HCT116 (cell line): ENCODE results near the gene ACTN3. TPM values are rescaled to one million over a fixed set of nuclear protein-coding genes. Genes with fewer than 3 reads are reported as not detected.

ENCODE experiments used
- ATAC-seq: fragments of 200-7000 bp; cut with Tn5 transposase; 2 replicates; pipeline ENCODE4 v1.9.1; 2020; ENCODE audit warnings: mild to moderate bottlenecking, moderate library complexity
- BruUV-seq: library from RNA; stranded (reverse); fragments of 400-500 nt; replicated peaks from 2 replicates; lab custom pipeline; 2021; lab: Mats Ljungman, UMichigan
- CTCF ChIA-PET: fragments of 300-600 bp; sonication (Branson Sonifier 250); formaldehyde crosslinking; loops from one replicate; lab custom pipeline; 2021; ENCODE audit warnings: antibody characterized with exemption; lab: Charles Lee
- POLR2A ChIA-PET: fragments of 300-600, 350-600 bp; sonication (Branson Sonifier 250); formaldehyde crosslinking; loops from one replicate; lab custom pipeline; 2021; ENCODE audit warnings: antibody characterized with exemption; lab: Charles Lee
- RAD21 ChIA-PET, 2 experiments: fragments of 300-600 bp; sonication (Branson Sonifier 250); formaldehyde crosslinking; loops; one replicate each; lab custom pipeline; 2023; ENCODE audit warnings: low total read pairs in 2 of 2; ENCODE audit not compliant: uncharacterized antibody in 2 of 2, unreplicated experiment in 2 of 2, low non-redundant PET in 1 of 2; lab: Charles Lee
- DNase-seq: peaks from one replicate; pipeline ENCODE4 v3.0.0-alpha.2; 2010; ENCODE audit warnings: low read depth, low spot score
- H2AFZ ChIP-seq: fragments of 200-600 bp; shearing (Covaris generic), sonication (generic); 2 replicates; pipeline ENCODE4 v1.6.1; 2017; ENCODE audit warnings: low read depth, mixed run types, mixed read lengths, antibody characterized with exemption, low read length; ENCODE audit not compliant: poor library complexity, severe bottlenecking
- H3K27ac ChIP-seq: 2 replicates; pipeline ENCODE4 v1.5.1; 2012; ENCODE audit warnings: low read depth, low read length
- H3K27me3 ChIP-seq: fragments of 200-600 bp; sonication (generic); 2 replicates; pipeline ENCODE4 v1.6.1; 2016; ENCODE audit warnings: mixed run types, low read length, mixed read lengths; ENCODE audit not compliant: insufficient read depth
- H3K36me3 ChIP-seq, 2 experiments: fragments of 200-500 bp in 1 of 2; fragments of 200-600 bp in 1 of 2; sonication (Bioruptor generic) in 1 of 2; sonication (generic) in 1 of 2; 2 replicates each; pipeline versions ENCODE4 v1.5.1 to v1.6.1; 2014 to 2016; ENCODE audit warnings: low read length in 2 of 2, inconsistent platforms in 1 of 2, mixed read lengths in 1 of 2, mixed run types in 1 of 2; ENCODE audit not compliant: insufficient read depth in 2 of 2, control insufficient read depth in 1 of 2
- H3K4me1 ChIP-seq, 2 experiments: fragments of 200-600 bp in 1 of 2; sonication (generic) in 1 of 2; 2 replicates each; pipeline versions ENCODE4 v1.5.1 to v1.6.1; 2012 to 2017; ENCODE audit warnings: low read length in 2 of 2, inconsistent platforms in 1 of 2, mild to moderate bottlenecking in 1 of 2, mixed read lengths in 1 of 2, mixed run types in 1 of 2, moderate library complexity in 1 of 2; ENCODE audit not compliant: insufficient read depth in 2 of 2, control insufficient read depth in 1 of 2
- H3K4me2 ChIP-seq: fragments of 200-600 bp; sonication (generic); 2 replicates; pipeline ENCODE4 v1.6.1; 2017; ENCODE audit warnings: mixed run types, low read length, mixed read lengths
- H3K4me3 ChIP-seq, 2 experiments: fragments of 200-600 bp in 1 of 2; sonication (generic) in 1 of 2; replicated peaks in 1 of 2; 2 replicates each; pipeline ENCODE4 v1.5.1; 2011 to 2016; ENCODE audit warnings: low read length in 2 of 2, control low read depth in 1 of 2, low read depth in 1 of 2, mild to moderate bottlenecking in 1 of 2, mixed read lengths in 1 of 2, mixed run types in 1 of 2
- H3K79me2 ChIP-seq: fragments of 200-600 bp; sonication (generic); 2 replicates; pipeline ENCODE4 v1.6.1; 2017; ENCODE audit warnings: mild to moderate bottlenecking, mixed run types, low read length, moderate library complexity, mixed read lengths; ENCODE audit not compliant: insufficient read depth
- H3K9ac ChIP-seq: fragments of 200-600 bp; sonication (generic); 2 replicates; pipeline ENCODE4 v1.6.1; 2016; ENCODE audit warnings: low read length, mixed read lengths
- H3K9me2 ChIP-seq: fragments of 200-600 bp; sonication (generic), shearing (Covaris generic); 2 replicates; pipeline ENCODE4 v1.6.1; 2017; ENCODE audit warnings: mixed run types, mild to moderate bottlenecking, moderate library complexity; ENCODE audit not compliant: insufficient read depth
- H3K9me3 ChIP-seq, 2 experiments: fragments of 200-500 bp in 1 of 2; fragments of 200-600 bp in 1 of 2; sonication (Bioruptor generic) in 1 of 2; sonication (generic) in 1 of 2; 2 replicates each; pipeline ENCODE4 v1.6.1; 2014 to 2017; ENCODE audit warnings: low read length in 2 of 2, mixed read lengths in 2 of 2, inconsistent platforms in 1 of 2, low read depth in 1 of 2, mild to moderate bottlenecking in 1 of 2, mixed run types in 1 of 2, moderate library complexity in 1 of 2; ENCODE audit not compliant: control insufficient read depth in 1 of 2, insufficient read depth in 1 of 2
- H4K20me1 ChIP-seq: fragments of 200-600 bp; sonication (generic), shearing (Covaris generic); 2 replicates; pipeline ENCODE4 v1.6.1; 2017; ENCODE audit warnings: mixed run types, mild to moderate bottlenecking, moderate library complexity; ENCODE audit not compliant: insufficient read depth
- CBX3 ChIP-seq: IDR thresholded peaks from 2 replicates; pipeline ENCODE4 v1.6.1; 2012; ENCODE audit warnings: low read depth
- CEBPB ChIP-seq: IDR thresholded peaks from 2 replicates; pipeline ENCODE4 v1.6.1; 2012; ENCODE audit warnings: low read depth
- ELF1 ChIP-seq: IDR thresholded peaks from 2 replicates; pipeline ENCODE4 v1.6.1; 2012; ENCODE audit warnings: low read depth, borderline replicate concordance
- EZH2 ChIP-seq: fragments of 200-600 bp; sonication (generic); IDR thresholded peaks from 2 replicates; pipeline ENCODE4 v1.6.1; 2017; ENCODE audit warnings: antibody characterized with exemption, mixed run types
- EZH2phosphoT487 ChIP-seq: fragments of 200-600 bp; IDR thresholded peaks from 2 replicates; pipeline ENCODE4 v1.6.1; 2018; ENCODE audit warnings: antibody characterized with exemption, borderline replicate concordance
- JUND ChIP-seq: IDR thresholded peaks from 2 replicates; pipeline ENCODE4 v1.6.1; 2012
- POLR2A ChIP-seq: IDR thresholded peaks from 2 replicates; pipeline ENCODE4 v1.7.0; 2011; ENCODE audit warnings: borderline replicate concordance; ENCODE audit not compliant: insufficient read depth, insufficient read length; ENCODE audit errors: extremely low read depth
- POLR2AphosphoS5 ChIP-seq: IDR thresholded peaks from 2 replicates; pipeline ENCODE4 v1.6.1; 2011; ENCODE audit warnings: mild to moderate bottlenecking, low read depth, low read length, moderate library complexity
- RAD21 ChIP-seq: IDR thresholded peaks from 2 replicates; pipeline ENCODE4 v1.6.1; 2012; ENCODE audit warnings: low read depth, mild to moderate bottlenecking
- SIN3A ChIP-seq: IDR thresholded peaks from 2 replicates; pipeline ENCODE4 v1.6.1; 2012; ENCODE audit warnings: low read depth
- SP1 ChIP-seq: IDR thresholded peaks from 2 replicates; pipeline ENCODE4 v1.6.1; 2012; ENCODE audit warnings: low read depth
- SRF ChIP-seq: IDR thresholded peaks from 2 replicates; pipeline ENCODE4 v1.6.1; 2012; ENCODE audit warnings: low read depth
- TCF7L2 ChIP-seq: IDR thresholded peaks from 2 replicates; pipeline ENCODE4 v1.7.0; 2011; ENCODE audit warnings: borderline replicate concordance, inconsistent platforms; ENCODE audit not compliant: insufficient read depth, insufficient read length; ENCODE audit errors: extremely low read depth
- ZNF274 ChIP-seq: fragments of 200-500 bp; sonication (Bioruptor generic); IDR thresholded peaks from 2 replicates; pipeline ENCODE4 v1.6.1; 2014; ENCODE audit warnings: mild to moderate bottlenecking, low read depth, low read length, inconsistent platforms
- intact Hi-C: fragments of 100-400 bp; cut with micrococcal nuclease; formaldehyde crosslinking; loops from 2 replicates; pipeline ENCODE4 v1.10.0; 2022
- total RNA-seq: library from RNA; stranded (reverse); gene quantifications from one replicate; pipeline ENCODE4 v1.2.1, GENCODE V29; 2021; ENCODE audit not compliant: unreplicated experiment
- TF ChIP-seq, protein P1 (sequence below): IDR thresholded peaks from 2 replicates; pipeline ENCODE4 v1.6.1; 2011; ENCODE audit warnings: mild to moderate bottlenecking, low read length, moderate library complexity; ENCODE audit not compliant: insufficient replicate concordance; ENCODE audit errors: extremely low read depth
- TF ChIP-seq, protein P2 (sequence below), 3 experiments: fragments of 200-600 bp in 1 of 3; sonication (generic) in 1 of 3; IDR thresholded peaks in 2 of 3; conservative IDR thresholded peaks in 1 of 3; 2 replicates each; pipeline ENCODE4 v1.5.1; 2012 to 2017; ENCODE audit warnings: low read depth in 2 of 3, low read length in 2 of 3, antibody characterized with exemption in 1 of 3, borderline replicate concordance in 1 of 3, control low read depth in 1 of 3, mild to moderate bottlenecking in 1 of 3, mixed read lengths in 1 of 3, mixed run types in 1 of 3, moderate library complexity in 1 of 3; ENCODE audit not compliant: insufficient read depth in 1 of 3
- TF ChIP-seq, protein P3 (sequence below): IDR thresholded peaks from 2 replicates; pipeline ENCODE4 v1.6.1; 2012; ENCODE audit warnings: low read depth

Gene ACTN3
- total RNA-seq, 1 experiment from 2014 or later = not detected

DNA sequence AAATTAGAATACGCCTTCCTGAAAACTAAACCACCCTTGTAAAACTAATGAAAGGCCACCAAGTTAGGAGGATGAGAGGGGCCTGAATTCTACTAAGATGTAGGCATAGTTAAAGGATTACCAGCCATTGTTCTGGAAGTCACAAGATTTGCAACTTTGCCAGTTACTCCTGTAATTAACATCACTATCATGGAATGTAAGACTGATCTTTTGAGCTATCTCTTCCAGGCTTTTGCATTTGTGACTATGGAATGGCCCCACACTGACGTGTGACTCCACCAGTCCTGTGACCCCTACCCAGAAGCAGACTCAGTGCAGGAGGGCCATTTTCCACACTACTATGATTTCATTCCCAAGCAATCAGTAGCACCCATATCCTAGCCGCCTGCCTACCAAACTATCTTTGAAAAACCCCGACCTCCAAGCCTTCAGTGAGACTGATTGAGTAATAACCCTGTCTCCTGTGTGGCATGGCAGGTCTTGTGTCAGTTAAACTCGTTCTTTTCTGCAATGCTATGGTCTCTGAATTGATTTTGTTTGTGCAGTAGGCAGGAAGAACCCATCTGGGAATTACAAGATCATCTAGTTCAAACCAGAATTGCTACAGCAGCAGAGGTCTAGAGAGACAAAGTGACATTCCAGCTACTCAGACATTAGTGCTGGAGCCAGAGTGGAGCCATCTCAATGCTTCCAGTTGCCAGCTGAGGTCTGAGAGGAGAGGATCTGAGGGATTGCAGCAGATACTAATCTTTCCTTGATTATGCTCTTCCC, 23.6 kb downstream of the ACTN3 start:
- BruUV-seq = no TSS peak
- ChIA-PET POLR2A (interaction anchor here (0.7 kb wide), 1 partner anchor 273 kb away, joined by 4 read pairs; no protein-coding TSS in a partner anchor), CTCF (no interaction called here)

More for the DNA sequence above, 23.6 kb downstream of the ACTN3 start:
- Histone ChIP-seq H3K79me2 (no peaks in the 10 kb centered on the region), H3K9me3 (no peaks in the 10 kb centered on the region), H3K4me1 (no peaks in the 10 kb centered on the region), H3K27ac (no peak overlapping the region), H3K4me2 (no peak overlapping the region), H4K20me1 (no peaks in the 10 kb centered on the region), H3K4me3 (no peak overlapping the region), H2AFZ (no peak overlapping the region), H3K36me3 (no peaks in the 10 kb centered on the region), H3K27me3 (peaks cover 3% of the 10 kb centered on the region; the same call in 1 of the 2 replicates), H3K9me2 (no peaks in the 10 kb centered on the region), H3K9ac (no peak overlapping the region)
- intact Hi-C loops = no loop called here
- RAD21 ChIA-PET = no interaction called here
- no peak for TF ChIP-seq SIN3A
- no peak for TF ChIP-seq ZNF274
- TF ChIP-seq, protein P1, sequence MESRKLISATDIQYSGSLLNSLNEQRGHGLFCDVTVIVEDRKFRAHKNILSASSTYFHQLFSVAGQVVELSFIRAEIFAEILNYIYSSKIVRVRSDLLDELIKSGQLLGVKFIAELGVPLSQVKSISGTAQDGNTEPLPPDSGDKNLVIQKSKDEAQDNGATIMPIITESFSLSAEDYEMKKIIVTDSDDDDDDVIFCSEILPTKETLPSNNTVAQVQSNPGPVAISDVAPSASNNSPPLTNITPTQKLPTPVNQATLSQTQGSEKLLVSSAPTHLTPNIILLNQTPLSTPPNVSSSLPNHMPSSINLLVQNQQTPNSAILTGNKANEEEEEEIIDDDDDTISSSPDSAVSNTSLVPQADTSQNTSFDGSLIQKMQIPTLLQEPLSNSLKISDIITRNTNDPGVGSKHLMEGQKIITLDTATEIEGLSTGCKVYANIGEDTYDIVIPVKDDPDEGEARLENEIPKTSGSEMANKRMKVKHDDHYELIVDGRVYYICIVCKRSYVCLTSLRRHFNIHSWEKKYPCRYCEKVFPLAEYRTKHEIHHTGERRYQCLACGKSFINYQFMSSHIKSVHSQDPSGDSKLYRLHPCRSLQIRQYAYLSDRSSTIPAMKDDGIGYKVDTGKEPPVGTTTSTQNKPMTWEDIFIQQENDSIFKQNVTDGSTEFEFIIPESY = no peak
- TF ChIP-seq RAD21 = no peak
- no peak for TF ChIP-seq ELF1
- no peak for TF ChIP-seq POLR2AphosphoS5
- TF ChIP-seq SP1 = no peak
- TF ChIP-seq SRF = no peak
- TF ChIP-seq, protein P2, sequence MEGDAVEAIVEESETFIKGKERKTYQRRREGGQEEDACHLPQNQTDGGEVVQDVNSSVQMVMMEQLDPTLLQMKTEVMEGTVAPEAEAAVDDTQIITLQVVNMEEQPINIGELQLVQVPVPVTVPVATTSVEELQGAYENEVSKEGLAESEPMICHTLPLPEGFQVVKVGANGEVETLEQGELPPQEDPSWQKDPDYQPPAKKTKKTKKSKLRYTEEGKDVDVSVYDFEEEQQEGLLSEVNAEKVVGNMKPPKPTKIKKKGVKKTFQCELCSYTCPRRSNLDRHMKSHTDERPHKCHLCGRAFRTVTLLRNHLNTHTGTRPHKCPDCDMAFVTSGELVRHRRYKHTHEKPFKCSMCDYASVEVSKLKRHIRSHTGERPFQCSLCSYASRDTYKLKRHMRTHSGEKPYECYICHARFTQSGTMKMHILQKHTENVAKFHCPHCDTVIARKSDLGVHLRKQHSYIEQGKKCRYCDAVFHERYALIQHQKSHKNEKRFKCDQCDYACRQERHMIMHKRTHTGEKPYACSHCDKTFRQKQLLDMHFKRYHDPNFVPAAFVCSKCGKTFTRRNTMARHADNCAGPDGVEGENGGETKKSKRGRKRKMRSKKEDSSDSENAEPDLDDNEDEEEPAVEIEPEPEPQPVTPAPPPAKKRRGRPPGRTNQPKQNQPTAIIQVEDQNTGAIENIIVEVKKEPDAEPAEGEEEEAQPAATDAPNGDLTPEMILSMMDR (IDR thresholded peaks at IDR 0.05 in 2 of 3, conservative IDR thresholded peaks at IDR 0.05 in 1 of 3; ENCODE audit: borderline replicate concordance in 1 of 3, insufficient read depth in 1 of 3, low read depth in 2 of 3, low read length in 2 of 3) = no peak
- no peak for TF ChIP-seq CEBPB
- TF ChIP-seq, protein P3, sequence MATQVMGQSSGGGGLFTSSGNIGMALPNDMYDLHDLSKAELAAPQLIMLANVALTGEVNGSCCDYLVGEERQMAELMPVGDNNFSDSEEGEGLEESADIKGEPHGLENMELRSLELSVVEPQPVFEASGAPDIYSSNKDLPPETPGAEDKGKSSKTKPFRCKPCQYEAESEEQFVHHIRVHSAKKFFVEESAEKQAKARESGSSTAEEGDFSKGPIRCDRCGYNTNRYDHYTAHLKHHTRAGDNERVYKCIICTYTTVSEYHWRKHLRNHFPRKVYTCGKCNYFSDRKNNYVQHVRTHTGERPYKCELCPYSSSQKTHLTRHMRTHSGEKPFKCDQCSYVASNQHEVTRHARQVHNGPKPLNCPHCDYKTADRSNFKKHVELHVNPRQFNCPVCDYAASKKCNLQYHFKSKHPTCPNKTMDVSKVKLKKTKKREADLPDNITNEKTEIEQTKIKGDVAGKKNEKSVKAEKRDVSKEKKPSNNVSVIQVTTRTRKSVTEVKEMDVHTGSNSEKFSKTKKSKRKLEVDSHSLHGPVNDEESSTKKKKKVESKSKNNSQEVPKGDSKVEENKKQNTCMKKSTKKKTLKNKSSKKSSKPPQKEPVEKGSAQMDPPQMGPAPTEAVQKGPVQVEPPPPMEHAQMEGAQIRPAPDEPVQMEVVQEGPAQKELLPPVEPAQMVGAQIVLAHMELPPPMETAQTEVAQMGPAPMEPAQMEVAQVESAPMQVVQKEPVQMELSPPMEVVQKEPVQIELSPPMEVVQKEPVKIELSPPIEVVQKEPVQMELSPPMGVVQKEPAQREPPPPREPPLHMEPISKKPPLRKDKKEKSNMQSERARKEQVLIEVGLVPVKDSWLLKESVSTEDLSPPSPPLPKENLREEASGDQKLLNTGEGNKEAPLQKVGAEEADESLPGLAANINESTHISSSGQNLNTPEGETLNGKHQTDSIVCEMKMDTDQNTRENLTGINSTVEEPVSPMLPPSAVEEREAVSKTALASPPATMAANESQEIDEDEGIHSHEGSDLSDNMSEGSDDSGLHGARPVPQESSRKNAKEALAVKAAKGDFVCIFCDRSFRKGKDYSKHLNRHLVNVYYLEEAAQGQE = no peak
- TF ChIP-seq EZH2 = no peak
- no peak for TF ChIP-seq EZH2phosphoT487
- no peak for TF ChIP-seq JUND
- TF ChIP-seq POLR2A = no peak
- no peak for TF ChIP-seq CBX3
- no peak for TF ChIP-seq TCF7L2
- ATAC-seq (no peak), DNase-seq (no peak)
